GDM1 (cell line): ENCODE data around the gene SH2B3.
"Not testable (repeated sequence)": the region's sequence is repeated elsewhere in the genome, so short reads cannot be mapped to it uniquely, and the experiment has no call there.

ENCODE experiments used
- DNase-seq: peaks from one replicate; lab custom pipeline; 2025; lab: John Stamatoyannopoulos, UW

The SH2B3 gene

DNA sequence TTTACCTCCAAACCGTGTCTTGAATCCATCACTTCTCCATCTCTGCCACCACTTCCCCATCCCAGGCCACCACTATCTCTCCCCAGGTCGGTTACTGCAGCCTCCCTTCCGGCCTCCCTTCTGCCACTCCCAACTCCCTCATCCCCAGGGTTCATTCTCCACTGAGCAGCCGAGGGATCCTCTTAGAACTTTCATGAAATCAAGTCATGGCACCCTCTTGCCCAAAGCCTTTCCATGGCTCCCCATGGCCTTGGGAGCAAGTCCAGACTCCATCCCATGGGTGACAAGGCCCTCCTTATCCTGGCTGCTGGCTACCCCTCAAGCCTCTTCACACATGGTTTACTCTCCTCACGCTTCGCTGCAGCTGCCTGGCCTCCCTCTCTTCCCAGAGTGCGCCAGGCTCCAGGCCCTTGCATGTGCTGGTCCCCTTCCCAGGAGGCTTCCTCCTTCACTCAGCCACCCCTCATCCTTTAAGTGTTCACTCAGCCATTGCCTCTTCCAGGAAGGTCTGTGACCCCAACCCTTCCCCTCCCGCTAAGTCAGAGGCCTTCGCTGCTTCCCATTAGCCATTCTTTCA lies 17.9 kb upstream of the SH2B3 start:
- no peak for DNase-seq

DNA sequence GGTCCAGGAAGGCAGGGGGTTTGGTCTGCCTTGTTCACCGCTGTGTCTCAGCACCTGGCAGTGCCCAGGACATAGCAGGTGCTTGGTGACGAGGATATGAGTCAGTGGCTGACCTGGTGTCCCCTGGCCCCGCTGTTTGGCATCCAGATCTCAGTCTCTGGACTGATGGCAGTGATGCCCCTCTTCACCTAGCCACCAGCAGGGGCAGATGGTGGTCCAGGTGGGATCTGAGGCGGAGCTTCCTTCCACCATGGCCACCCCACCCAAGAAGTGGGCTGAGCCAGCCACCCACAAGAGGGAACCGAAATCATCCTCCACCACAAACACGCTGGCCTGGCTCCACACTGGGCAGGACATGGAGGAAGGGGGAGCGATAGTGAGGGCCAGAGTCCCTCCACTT lies 16.1 kb upstream of the SH2B3 start:
- DNase-seq, result no peak

DNA sequence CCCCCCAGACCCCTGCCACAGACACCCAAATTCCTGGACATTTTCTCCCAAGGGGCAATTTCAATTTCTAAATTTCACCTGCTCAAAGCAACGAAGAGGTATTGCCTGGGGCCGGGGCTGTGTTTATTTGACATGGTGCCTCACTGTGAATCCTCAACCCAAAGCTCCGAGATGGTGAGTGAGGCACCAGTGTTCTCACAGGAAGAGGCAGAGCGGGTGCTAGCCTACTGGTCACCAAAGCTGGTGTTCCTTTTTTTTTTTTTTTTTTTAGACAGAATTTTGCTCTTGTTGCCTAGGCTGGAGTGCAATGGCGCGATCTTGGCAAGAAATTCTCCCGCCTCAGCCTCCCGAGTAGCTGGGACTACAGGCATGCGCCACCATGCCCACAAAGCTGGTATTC lies 14.8 kb upstream of the SH2B3 start:
- DNase-seq, result no peak

DNA sequence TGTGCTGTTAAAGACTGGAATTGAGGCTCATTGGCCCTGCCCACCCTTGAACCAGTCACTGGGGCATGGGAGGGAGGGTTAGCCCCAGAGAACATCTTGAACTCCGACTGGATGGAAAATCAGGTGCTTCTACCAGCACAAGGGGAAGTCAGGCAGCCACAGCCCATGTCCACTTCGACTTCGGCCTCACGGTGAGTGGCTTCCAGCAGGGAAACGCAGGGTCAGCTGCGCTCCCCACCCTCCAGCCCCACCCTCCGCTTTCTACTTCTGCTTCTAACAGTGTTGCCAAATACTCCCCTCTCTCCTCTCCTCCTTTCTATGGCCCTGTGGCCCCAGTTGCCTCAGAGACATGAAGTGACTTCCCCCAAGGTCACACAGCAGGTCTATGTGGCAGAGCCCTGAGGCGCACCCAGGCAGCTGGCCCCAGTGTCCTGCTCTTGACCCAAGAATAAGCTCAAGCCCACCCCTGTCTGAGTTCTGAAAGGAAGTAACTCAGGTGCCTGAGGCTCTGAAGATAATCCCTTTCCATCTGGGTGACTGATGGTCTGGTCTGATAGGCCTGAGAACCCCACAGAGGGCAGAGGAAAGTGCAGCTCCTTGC lies 11.9 kb upstream of the SH2B3 start:
- DNase-seq, result no peak

DNA sequence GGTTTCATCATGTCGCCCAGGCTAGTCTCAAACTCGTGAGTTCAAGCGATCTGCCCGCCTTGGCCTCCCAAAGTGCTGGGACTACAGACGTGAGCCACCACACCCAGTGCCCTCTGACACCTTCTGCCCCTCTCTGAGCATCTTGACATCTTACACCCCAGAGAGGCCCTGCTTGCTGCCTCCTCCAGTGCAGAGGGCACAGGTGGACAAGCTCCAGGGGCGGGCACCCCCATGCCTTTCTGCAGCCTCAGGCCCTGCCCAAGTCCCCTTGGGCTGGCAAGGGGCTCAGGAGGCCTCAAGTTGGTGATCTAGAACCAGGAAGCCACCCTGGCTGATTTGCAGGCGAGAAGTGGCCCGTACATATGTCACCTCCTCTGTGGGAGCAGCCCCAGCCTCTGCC lies 11.2 kb upstream of the SH2B3 start:
- DNase-seq, result no peak

DNA sequence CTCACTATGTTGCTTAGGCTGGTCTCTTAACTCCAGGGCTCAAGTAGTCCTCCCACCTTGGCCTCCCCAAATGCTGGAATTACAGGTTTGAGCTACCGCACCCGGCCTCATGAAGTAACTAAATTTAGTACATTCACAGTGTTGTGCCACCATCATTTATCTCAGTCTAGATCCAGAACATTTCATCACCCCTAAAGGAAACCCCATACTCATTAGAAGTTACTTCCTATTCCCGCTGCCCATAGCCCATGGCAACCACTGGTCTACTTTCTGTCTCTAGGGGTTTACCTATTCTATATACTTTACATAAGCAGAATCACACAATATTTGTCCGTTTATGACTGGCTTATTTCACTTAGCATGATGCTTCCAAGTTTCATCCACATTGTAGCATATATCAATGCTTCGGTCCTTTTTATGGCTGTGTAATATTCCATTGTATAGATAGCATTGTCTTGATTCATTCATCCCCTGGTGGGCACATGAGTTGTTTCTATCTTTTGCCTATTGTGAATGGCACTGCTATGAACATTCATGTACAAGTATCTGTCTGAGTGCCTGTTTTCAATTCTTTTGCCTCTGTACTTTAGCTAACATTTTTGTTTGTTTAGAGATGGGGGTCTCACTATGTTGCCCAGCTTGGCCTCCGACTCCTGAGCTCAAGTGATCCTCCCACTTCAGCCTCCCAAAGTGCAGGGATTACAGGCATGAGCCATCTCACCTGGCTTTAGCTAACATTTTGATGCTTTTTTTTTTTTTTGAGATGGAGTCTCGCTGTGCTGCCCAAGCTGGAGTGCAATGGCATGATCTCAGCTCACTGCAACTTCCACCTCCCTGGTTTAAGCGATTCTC lies 10.2 kb upstream of the SH2B3 start:
- no peak for DNase-seq

DNA sequence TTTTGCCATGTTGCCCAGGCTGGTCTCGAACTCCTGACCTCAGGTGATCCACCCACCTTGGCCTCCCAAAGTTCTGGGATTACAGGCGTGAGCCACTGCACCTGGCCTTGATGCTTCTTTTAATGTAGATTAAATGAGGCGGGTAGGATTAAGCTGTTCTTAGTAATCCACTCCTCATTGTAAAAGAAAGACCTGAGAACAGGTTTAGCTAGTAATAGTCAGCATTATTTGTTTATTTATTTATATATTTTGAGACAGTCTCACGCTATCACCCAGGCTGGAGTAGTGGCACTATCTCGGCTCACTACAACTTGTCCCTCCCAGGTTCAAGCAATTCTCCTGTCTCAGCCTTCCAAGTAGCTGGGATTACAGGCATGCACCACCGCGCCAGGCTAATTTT lies 9.5 kb upstream of the SH2B3 start:
- not testable (repeated sequence) for DNase-seq

DNA sequence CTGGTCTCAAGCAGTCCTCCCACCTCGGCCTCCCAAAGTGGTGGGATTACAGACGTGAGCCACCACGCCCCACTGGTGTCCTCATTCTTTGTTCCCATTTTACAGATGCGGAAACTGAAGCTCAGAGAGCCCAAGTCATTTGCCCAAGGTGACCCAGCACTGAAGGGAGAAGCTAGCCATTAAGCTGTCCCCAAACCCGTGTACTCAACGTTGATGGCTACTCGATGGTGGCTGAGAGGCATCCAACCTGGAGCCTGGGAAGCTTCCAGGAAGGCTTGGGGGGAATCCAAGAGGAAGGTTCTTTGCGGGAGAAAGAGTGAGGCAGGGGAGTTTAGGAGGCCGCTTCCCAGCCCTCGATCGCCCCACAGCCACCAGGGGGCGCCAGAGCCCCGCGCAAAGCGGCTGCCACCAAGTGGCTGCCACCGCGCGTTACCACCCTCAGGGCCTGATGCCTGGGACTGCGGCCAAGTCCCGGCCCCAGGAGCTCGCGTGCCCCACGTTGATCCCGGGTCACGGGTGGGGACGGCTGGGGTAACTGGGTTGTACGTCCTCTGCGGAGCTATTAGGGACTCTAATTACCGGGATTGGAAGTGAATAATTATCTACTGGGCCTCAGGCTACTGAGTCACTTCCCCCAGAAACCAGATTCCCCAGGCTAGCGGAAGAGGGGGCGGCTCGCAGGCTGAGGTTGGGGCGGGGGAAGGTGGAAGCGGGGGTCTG lies 8.8 kb upstream of the SH2B3 start:
- peak; percentile 73 for DNase-seq

DNA sequence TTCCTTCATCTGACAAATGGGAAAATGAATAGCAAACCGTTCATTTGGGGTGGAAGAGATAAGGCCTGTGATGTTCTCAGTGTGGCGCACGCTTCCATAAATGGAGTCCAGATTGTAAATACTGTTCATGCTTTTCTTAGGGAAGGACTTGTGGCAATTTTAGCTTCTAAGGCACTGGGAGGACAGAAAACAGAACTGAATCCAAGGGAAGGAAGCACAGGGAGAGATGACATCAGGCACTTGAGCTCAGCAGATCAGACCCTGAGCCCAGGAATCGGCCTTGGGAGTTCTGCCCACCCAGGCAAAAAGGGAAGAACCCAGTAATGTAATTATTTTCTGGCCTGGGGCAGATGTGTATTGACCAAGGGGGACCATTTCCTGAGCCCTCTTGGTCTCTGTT lies 7.2 kb upstream of the SH2B3 start:
- DNase-seq, result no peak

DNA sequence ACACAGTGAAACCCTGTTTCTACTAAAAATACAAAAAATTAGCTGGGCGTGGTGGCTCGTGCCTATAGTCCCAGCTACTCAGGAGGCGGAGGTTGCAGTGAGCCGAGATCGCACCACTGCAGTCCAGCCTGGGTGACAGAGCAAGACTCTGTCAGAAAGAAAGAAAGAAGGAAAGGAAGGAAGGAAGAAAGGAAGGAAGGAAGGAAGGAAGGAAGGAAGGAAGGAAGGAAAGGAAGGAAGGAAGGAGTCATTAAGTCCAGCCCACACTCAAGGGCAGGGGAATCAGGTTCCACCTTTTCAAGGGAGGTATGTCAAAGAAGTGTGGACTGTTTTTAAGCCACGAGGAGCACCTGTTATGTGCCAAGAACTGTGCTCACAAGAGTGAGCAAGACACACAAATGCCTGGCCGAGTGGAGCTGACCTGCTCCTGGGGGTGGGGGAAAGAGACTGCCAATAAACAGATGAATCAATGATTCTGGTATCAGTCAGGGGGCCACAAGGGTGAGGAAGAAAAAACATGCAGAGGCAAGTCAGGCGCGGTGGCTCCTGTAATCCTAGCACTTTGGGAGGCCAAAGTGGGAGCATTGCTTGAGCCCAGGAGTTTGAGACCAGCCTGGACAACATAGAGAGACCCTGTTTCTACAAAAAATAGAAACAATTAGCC lies 5.8 kb upstream of the SH2B3 start:
- DNase-seq, result not testable (repeated sequence)

DNA sequence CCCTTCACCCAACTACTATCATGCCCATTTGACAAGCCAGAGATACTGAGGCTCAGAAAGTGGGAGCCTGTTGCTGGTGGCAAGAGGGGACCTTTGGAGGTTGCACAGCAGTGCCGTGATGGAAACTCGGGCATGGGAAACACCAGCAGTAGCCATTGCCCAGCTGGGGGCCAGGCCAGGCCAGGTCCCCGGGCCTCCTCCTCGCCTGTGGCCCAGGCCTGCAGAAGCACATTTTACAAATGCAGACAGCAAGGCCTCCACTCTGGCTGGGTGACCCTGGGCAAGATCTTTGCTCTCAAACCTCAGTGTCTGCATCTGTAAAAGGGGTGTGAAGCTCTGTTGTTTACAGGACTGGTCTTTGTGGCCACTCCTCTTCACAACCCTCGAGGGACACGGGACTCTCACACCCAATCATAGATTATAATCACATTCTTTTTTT lies 4.5 kb upstream of the SH2B3 start:
- DNase-seq, result no peak

DNA sequence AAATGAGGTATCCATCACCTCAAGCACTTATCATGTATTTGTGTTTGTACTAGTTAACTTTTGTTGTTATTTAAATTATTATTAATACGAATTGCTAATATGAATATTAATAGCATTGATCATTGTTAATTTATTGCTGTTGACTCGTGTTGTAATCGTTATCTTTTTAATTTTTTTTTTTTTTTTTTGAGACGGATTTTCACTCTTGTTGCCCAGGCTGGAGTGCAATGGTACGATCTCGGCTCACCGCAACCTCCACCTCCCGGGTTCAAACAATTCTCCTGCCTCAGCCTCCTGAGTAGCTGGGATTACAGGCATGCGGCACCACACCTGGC lies 3.3 kb upstream of the SH2B3 start:
- not testable (repeated sequence) for DNase-seq

DNA sequence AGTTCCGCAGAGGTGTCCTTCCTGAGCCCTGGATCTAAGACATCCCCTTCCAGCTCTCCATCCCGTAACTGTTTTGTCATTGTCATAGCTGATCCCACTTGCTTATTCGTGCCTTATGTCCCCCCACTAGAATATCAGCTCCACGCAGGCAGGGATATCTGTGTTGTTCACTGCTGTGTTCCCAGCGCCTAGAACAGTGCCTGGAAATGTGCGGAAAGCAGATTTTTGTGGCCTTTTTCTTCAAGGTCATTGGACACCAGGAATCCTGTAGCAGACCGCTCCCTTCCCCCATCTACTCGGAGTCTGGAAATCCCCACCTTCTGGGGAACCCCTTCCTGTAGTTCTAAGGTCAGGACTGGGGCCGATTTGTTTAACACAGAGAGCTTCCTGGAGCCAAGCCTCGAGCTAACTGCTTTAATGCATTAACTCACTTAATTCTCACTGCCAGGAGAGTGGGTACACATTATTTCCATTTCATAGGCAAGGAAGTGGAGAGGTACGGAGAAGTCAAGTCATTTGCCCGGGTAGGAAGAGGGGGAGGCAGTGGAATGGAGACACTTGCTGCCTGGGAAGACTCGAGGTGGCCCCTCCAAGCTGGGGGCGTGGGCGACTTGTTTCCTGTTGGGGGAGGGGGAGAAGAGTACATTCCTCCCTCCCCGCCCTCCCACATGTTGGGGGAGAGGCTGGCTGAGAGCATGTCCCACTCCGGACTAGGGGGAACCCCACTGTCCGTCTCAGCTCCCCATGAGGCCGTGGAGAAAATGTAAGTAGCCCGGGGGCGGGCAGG lies 1.2 kb upstream of the SH2B3 start:
- DNase-seq, result peak; percentile 22

DNA sequence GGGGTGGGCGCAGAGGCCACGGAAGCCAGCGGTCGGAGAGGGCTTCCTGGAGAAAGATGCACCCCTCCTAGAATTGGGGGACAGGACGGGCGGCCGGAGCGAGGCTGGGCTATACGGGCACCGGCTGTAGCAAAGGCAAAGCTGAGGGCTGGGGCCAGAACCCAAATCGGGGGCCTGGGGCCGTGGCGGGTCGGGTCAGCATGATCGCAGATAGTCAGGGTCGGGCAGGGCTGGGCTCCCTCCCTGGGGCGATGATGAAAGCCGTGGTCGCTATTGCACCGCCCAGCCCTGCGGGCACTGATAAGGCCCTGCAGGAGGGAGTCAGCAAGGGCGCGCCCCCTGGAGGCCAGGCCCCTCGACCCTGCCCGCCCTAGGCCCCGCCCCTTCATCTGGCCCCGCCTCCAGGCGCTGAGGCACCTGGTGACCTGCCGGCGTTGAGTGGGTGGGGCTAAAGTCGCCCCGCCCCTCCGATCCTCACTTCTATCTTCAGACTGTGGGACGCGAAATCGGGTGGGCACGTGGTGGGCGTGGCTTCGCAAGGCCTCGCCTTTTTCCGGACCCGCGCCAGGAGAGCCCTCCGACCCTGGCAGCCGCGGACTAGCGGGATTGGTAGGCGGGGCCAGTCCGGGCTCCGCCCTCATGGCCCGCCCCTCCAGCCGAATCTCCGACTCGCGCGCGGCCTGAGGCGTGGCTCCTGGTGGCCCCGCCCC lies 419 bp upstream of the SH2B3 start:
- DNase-seq, result peak; percentile 99

DNA sequence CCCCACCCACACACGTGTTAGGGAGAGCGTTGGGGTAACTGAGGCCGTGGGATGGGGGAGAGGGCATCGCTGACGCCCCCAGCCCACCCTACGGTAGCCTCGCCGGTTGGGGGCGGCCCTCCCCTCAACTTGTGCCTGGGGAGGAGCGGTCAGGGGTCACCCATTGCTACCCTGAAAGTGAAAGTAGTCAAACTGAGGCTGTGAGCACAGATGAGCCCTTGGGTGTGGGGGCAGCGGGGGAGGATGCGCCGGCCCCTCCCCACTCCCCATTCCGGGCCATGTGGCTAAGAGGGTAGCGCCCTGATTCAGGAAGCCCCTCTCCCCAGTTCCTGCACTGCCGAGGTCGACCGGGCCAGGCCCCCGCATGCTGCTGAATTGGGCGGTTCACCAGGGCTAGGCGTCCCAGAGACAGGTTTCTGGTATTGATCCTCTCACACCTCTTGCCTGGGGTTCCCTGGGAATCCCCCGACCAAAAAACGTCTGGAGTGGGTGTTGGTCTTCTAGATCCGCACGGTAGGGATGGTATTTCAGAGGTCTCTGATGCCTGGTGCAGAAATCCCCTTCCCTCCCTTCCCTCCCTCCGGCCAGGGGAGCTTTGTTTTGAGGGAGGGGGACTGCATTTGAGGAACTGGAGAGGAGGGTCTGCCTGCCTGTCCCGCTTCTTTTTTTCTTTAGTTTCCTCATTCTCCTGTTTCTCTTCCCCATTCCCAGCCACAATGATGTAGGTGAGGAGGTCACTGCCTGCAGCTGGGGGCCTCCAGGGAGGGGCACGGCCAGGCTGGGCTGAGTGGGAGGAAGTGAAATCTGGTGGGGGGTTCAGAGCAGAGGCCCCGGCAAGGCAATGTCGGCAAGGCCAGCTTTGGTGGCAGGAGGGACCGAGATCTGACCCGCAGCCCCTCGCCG lies 1.0 kb downstream of the SH2B3 start:
- peak; percentile 21 for DNase-seq

DNA sequence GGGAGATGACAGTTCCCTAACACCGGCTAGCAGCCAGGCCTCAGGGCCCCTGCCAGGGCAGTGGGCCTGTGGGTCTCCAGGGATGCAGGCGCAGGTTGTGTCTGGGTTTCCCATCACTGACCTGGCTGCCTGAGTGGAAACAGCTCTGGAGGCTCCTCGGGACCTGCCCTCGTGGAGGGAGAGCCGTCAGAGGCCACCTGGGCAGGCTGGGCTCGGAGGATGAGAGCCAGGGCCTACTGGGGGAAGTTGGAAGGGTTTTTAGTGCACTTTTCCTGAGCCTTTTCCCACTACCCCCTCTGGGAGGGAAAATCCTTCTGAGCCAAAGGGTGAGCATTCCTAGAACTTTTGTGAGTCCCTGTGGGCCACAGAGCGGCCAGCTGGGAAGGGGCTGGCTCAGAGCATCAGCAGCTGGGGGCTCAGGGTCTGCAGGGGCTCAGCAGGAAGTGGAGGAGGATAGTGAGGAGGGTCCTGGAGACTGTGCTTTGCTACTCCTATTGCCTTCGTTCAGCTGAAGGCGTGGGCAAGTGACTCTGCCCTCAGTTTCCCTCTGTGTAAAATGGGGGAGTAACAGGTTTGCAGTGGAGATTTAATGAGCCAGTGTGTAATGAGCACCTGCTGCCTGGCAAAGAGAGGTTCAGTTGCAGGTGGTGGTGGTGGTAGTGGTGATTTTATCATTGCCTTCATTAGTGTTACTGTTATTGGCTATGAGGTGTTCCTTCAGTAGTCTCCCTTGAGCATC lies 1.8 kb downstream of the SH2B3 start:
- no peak for DNase-seq

DNA sequence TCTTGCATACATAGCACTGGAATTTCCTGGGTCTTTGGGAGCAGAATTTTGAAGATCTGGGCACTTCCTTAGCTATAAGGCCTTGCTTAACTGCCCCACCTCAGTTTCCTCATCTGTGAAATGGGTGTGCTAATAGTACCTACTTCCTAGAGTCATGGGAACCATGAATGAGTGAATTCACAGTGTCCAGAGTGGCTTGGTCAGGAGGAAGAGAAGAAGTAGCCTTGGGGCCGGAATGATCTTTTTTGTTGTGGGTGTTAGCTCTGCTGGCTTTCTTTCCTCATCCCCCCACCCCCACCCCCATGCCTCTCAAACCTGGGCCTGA lies 2.4 kb downstream of the SH2B3 start:
- no peak for DNase-seq

DNA sequence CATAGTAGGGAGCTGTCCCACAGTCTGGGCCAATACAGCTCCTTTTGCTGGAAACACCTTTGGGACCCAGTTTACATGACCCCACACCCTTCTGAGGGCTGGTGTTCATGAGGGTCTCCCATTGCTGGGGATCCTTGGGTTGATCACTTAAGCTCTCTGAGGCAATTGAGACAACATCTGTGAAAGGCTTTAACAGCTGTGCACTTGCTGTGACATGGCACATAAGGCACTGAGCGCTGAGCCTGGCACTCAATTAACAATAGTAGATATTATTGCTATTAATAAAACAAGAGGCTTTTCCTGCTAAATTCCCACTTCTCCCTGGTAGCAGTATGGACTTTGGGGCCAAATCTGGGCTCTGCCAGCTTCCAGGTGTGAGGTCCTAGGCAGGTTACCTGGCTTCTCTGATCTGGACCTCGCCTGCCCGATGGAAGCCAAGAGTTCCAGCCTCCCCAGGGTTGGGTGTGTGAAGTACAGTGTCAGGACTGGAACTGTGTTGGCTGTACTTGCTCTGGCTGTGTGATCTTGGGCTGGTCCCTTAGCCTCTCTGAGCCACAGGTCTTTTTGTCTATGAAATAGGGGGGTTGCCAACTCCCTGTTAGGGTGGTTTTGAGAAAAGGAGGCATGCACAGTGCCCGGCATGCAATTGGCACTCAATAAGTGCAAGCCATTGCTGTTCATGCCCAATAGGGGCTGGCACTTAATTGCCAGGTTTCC lies 3.1 kb downstream of the SH2B3 start:
- no peak for DNase-seq

DNA sequence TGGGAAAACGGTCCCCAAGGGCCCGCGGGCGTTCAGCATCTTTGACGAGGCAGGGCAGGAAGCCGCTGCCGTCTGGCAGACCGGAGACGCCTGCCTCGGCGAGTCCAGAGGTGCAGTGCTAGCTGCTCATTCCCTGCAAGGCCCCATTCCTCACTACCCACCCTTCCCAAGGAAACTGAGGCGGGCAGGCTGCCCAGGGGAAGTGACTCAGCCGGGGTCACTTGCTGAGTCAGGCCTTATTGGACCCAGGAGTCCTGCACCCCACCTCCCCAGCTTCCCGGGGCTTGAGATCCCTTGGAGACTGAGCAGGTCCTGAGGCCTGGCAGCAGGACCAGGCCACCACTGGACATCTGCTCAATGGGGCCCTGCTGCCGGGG lies 3.7 kb downstream of the SH2B3 start:
- no peak for DNase-seq
